Large intestine (tissue), 3 donors: ENCODE measurements around the gene TBXAS1. TPM values are rescaled to one million over a fixed set of nuclear protein-coding genes. Genes with fewer than 3 reads are reported as not detected.

Experiments
- DNase-seq, 2 donors: peaks; one replicate each; pipeline versions ENCODE4 v3.0.0 to v3.0.0-alpha.2; 2013
- H3K27ac ChIP-seq: one replicate; pipeline ENCODE4 v1.5.1; 2013; ENCODE audit warnings: low read length
- H3K27me3 ChIP-seq: 2 replicates; pipeline ENCODE4 v1.6.1; 2013; ENCODE audit warnings: low read length; ENCODE audit not compliant: control insufficient read depth, insufficient read depth
- H3K36me3 ChIP-seq: 2 replicates; pipeline ENCODE4 v1.6.1; 2013; ENCODE audit warnings: low read length; ENCODE audit not compliant: control insufficient read depth, insufficient read depth
- H3K4me1 ChIP-seq: one replicate; pipeline ENCODE4 v1.6.1; 2013; ENCODE audit warnings: low read length; ENCODE audit not compliant: control insufficient read depth, insufficient read depth
- H3K4me3 ChIP-seq: one replicate; pipeline ENCODE4 v1.5.1; 2013; ENCODE audit warnings: low read length
- H3K9me3 ChIP-seq: one replicate; pipeline ENCODE4 v1.6.1; 2013; ENCODE audit warnings: mild to moderate bottlenecking, low read depth, low read length, moderate library complexity; ENCODE audit not compliant: control insufficient read depth
- WGBS: methylation state at CpG from one replicate; pipeline ENCODE4 v1.1.5; 2013; ENCODE audit warnings: low lambda C conversion rate; ENCODE audit not compliant: insufficient coverage; 5-methylcytosine and 5-hydroxymethylcytosine counted together
- polyA plus RNA-seq: library from polyadenylated mRNA; unstranded; fragments of 120-200 nt; gene quantifications from one replicate; pipeline ENCODE4 v1.2.1, GENCODE V29; 2013

The TBXAS1 gene
- polyA plus RNA-seq, 1 donor = 9.6 TPM

GRCh38 chr7:139974179-139974811, 145.2 kb downstream of the TBXAS1 start:
- Histone ChIP-seq H3K27ac (no peak overlapping the region), H3K4me1 (no peaks in the 10 kb centered on the region), H3K36me3 (no peaks in the 10 kb centered on the region), H3K4me3 (no peak overlapping the region), H3K27me3 (peaks cover 4% of the 10 kb centered on the region), H3K9me3 (no peaks in the 10 kb centered on the region)
- WGBS = 89% methylated on average over 5 of the region's 13 CpGs
- DNase-seq = no peak

GRCh38 chr7:139976055-139976837, 147.2 kb downstream of the TBXAS1 start:
- DNase-seq = no peak
- 100% methylated on average over 1 of the region's 11 CpGs for WGBS
- peaks cover 4% of the 10 kb centered on the region for H3K27me3 ChIP-seq
- no peaks in the 10 kb centered on the region for H3K9me3 ChIP-seq
- no peak overlapping the region for H3K4me3 ChIP-seq
- H3K27ac ChIP-seq = no peak overlapping the region
- H3K4me1 ChIP-seq = no peaks in the 10 kb centered on the region
- no peaks in the 10 kb centered on the region for H3K36me3 ChIP-seq

GRCh38 chr7:139976838-139977656, 148.0 kb downstream of the TBXAS1 start:
- H3K27ac ChIP-seq = no peak overlapping the region
- H3K4me3 ChIP-seq = no peak overlapping the region
- H3K4me1 ChIP-seq = no peaks in the 10 kb centered on the region
- H3K36me3 ChIP-seq = no peaks in the 10 kb centered on the region
- peaks cover 2% of the 10 kb centered on the region for H3K27me3 ChIP-seq
- DNase-seq = no peak
- no peaks in the 10 kb centered on the region for H3K9me3 ChIP-seq
- 79% methylated on average over 2 of the region's 17 CpGs for WGBS

- no peak overlapping the region for H3K4me3 ChIP-seq
- no CpG with 5 or more reads among the region's 5 CpGs for WGBS
- H3K36me3 ChIP-seq = no peaks in the 10 kb centered on the region
- H3K27me3 ChIP-seq = no peaks in the 10 kb centered on the region
- H3K4me1 ChIP-seq = no peaks in the 10 kb centered on the region
- no peaks in the 10 kb centered on the region for H3K9me3 ChIP-seq
- no peak overlapping the region for H3K27ac ChIP-seq
- no peak for DNase-seq
These were observed 152.4 kb downstream of the TBXAS1 start for GRCh38 chr7:139981511-139981895.

- WGBS = 83% methylated on average over 1 of the region's 9 CpGs
- Histone ChIP-seq H3K27ac (no peak overlapping the region), H3K27me3 (no peaks in the 10 kb centered on the region), H3K4me1 (no peaks in the 10 kb centered on the region), H3K4me3 (no peak overlapping the region), H3K36me3 (no peaks in the 10 kb centered on the region), H3K9me3 (no peaks in the 10 kb centered on the region)
- DNase-seq = no peak
These were observed 154.2 kb downstream of the TBXAS1 start for GRCh38 chr7:139982927-139983920.

- Histone ChIP-seq H3K36me3 (no peaks in the 10 kb centered on the region), H3K4me1 (no peaks in the 10 kb centered on the region), H3K27me3 (no peaks in the 10 kb centered on the region), H3K4me3 (no peak overlapping the region), H3K9me3 (no peaks in the 10 kb centered on the region), H3K27ac (no peak overlapping the region)
- 60% methylated on average over 1 of the region's 8 CpGs for WGBS
- no peak for DNase-seq
These were observed 155.8 kb downstream of the TBXAS1 start for GRCh38 chr7:139984642-139985539.

- H3K36me3 ChIP-seq = no peaks in the 10 kb centered on the region
- 100% methylated on average over 2 of the region's 10 CpGs for WGBS
- no peak overlapping the region for H3K27ac ChIP-seq
- no peaks in the 10 kb centered on the region for H3K9me3 ChIP-seq
- DNase-seq = no peak
- H3K4me3 ChIP-seq = no peak overlapping the region
- H3K4me1 ChIP-seq = no peaks in the 10 kb centered on the region
- H3K27me3 ChIP-seq = no peaks in the 10 kb centered on the region
These were observed 156.7 kb downstream of the TBXAS1 start for GRCh38 chr7:139985811-139986210.

GRCh38 chr7:139987691-139988516, 158.8 kb downstream of the TBXAS1 start:
- Histone ChIP-seq H3K27me3 (no peaks in the 10 kb centered on the region), H3K4me3 (no peak overlapping the region), H3K4me1 (no peaks in the 10 kb centered on the region), H3K27ac (no peak overlapping the region), H3K36me3 (no peaks in the 10 kb centered on the region), H3K9me3 (no peaks in the 10 kb centered on the region)
- WGBS = 42% methylated on average over 2 of the region's 13 CpGs
- DNase-seq = no peak
